GM23338 (cell line): ENCODE results near the gene ATP5PB. TPM values are rescaled to one million over a fixed set of nuclear protein-coding genes. Genes with fewer than 3 reads are reported as not detected.

ENCODE experiments used
- ATAC-seq: fragments of 200-7000 bp; cut with Tn5 transposase; 3 replicates; pipeline ENCODE4 v1.9.1; 2020
- DNase-seq: peaks from one replicate; pipeline ENCODE4 v3.0.0-alpha.2; 2015; ENCODE audit warnings: low spot score
- H2AFZ ChIP-seq: fragments of 200-600 bp; sonication (generic); 2 replicates; pipeline ENCODE4 v1.8.0; 2016; ENCODE audit warnings: antibody characterized with exemption, mild to moderate bottlenecking, moderate library complexity
- H3F3A ChIP-seq: fragments of 200-600 bp; sonication (generic); replicated peaks from 2 replicates; pipeline ENCODE4 v1.8.0; 2017; ENCODE audit warnings: antibody characterized with exemption, mixed run types, low read depth
- H3K27ac ChIP-seq: fragments of 200-600 bp; sonication (generic); 2 replicates; pipeline ENCODE4 v1.6.1; 2016; ENCODE audit warnings: low read depth
- H3K27me3 ChIP-seq: fragments of 200-600 bp; sonication (generic); 2 replicates; pipeline ENCODE4 v1.8.0; 2016; ENCODE audit warnings: mild to moderate bottlenecking, mixed run types, moderate library complexity; ENCODE audit not compliant: insufficient read depth
- H3K36me3 ChIP-seq: fragments of 200-600 bp; sonication (generic); 2 replicates; pipeline ENCODE4 v1.8.0; 2016; ENCODE audit warnings: mild to moderate bottlenecking; ENCODE audit not compliant: insufficient read depth
- H3K4me1 ChIP-seq: fragments of 200-600 bp; sonication (generic); 2 replicates; pipeline ENCODE4 v1.8.0; 2016; ENCODE audit warnings: mild to moderate bottlenecking, moderate library complexity; ENCODE audit not compliant: insufficient read depth
- H3K4me2 ChIP-seq: fragments of 200-600 bp; sonication (generic); 2 replicates; pipeline ENCODE4 v1.7.1; 2017; ENCODE audit warnings: mixed run types
- H3K4me3 ChIP-seq: fragments of 200-600 bp; sonication (generic); 2 replicates; pipeline ENCODE4 v1.6.1; 2016; ENCODE audit warnings: mixed run types
- H3K79me2 ChIP-seq: fragments of 200-600 bp; sonication (generic); replicated peaks from 2 replicates; pipeline ENCODE4 v1.8.0; 2017; ENCODE audit warnings: mild to moderate bottlenecking; ENCODE audit not compliant: insufficient read depth
- H3K9me2 ChIP-seq: fragments of 200-600 bp; sonication (generic); 2 replicates; pipeline ENCODE4 v1.8.0; 2017; ENCODE audit not compliant: insufficient read depth
- H4K20me1 ChIP-seq: fragments of 200-600 bp; sonication (generic); replicated peaks from 2 replicates; pipeline ENCODE4 v1.8.0; 2017; ENCODE audit warnings: mild to moderate bottlenecking; ENCODE audit not compliant: insufficient read depth
- H3K27ac Mint-ChIP-seq: 2 replicates; pipeline ENCODE4 v1.8.0; 2020; ENCODE audit warnings: inconsistent platforms, mild to moderate bottlenecking, moderate library complexity, mixed read lengths
- H3K27me3 Mint-ChIP-seq: 3 replicates; pipeline ENCODE4 v1.8.0; 2022; ENCODE audit warnings: low read depth, mild to moderate bottlenecking, moderate library complexity, mixed read lengths, inconsistent platforms; ENCODE audit not compliant: insufficient read depth, poor library complexity
- H3K36me3 Mint-ChIP-seq: 3 replicates; pipeline ENCODE4 v1.8.0; 2021; ENCODE audit warnings: low read depth, mild to moderate bottlenecking, inconsistent platforms, moderate library complexity, mixed read lengths
- H3K4me1 Mint-ChIP-seq: 3 replicates; pipeline ENCODE4 v1.8.0; 2020; ENCODE audit warnings: mild to moderate bottlenecking, inconsistent platforms, mixed read lengths
- H3K4me3 Mint-ChIP-seq: 3 replicates; pipeline ENCODE4 v1.8.0; 2021; ENCODE audit warnings: moderate library complexity, mild to moderate bottlenecking, inconsistent platforms, mixed read lengths
- H3K9me3 Mint-ChIP-seq: 3 replicates; pipeline ENCODE4 v1.8.0; 2020; ENCODE audit warnings: moderate library complexity, mild to moderate bottlenecking, inconsistent platforms, mixed read lengths
- CTCF ChIP-seq, 2 experiments: fragments of 200-600 bp in 1 of 2; sonication (generic) in 1 of 2; conservative IDR thresholded peaks; 2 replicates each; pipeline versions ENCODE4 v1.5.1 to v1.6.1; 2016 to 2017; ENCODE audit warnings: antibody characterized with exemption in 2 of 2, low read depth in 2 of 2, mild to moderate bottlenecking in 2 of 2, moderate library complexity in 1 of 2
- EZH2 ChIP-seq: fragments of 200-600 bp; sonication (generic); IDR thresholded peaks from one replicate; pipeline ENCODE4 v1.8.0; 2017; ENCODE audit warnings: antibody characterized with exemption, mild to moderate bottlenecking, low read depth; ENCODE audit not compliant: unreplicated experiment
- JUNB ChIP-seq: IDR thresholded peaks from one replicate; pipeline ENCODE4 v1.6.1; 2016; ENCODE audit warnings: antibody characterized with exemption; ENCODE audit not compliant: unreplicated experiment
- NANOG ChIP-seq: IDR thresholded peaks from 2 replicates; pipeline ENCODE4 v1.6.1; 2016; ENCODE audit warnings: antibody characterized with exemption, borderline replicate concordance
- POLR2AphosphoS5 ChIP-seq: IDR thresholded peaks from 2 replicates; pipeline ENCODE4 v1.6.1; 2016; ENCODE audit warnings: antibody characterized with exemption, low read depth
- REST ChIP-seq: IDR thresholded peaks from one replicate; pipeline ENCODE4 v1.6.1; 2018; ENCODE audit warnings: antibody characterized with exemption; ENCODE audit not compliant: unreplicated experiment
- STAT1 ChIP-seq: IDR thresholded peaks from one replicate; pipeline ENCODE4 v1.6.1; 2016; ENCODE audit warnings: antibody characterized with exemption; ENCODE audit not compliant: unreplicated experiment
- ZNF462 ChIP-seq: fragments of 250-450 bp; sonication (Bioruptor Pico); IDR thresholded peaks from 2 replicates; pipeline ENCODE4 v1.5.0; 2020; ENCODE audit warnings: mild to moderate bottlenecking, moderate library complexity
- polyA plus RNA-seq: library from polyadenylated mRNA; unstranded; fragments of >200 nt; fragmentation: Nextera tagmentation; extraction: Ambion mirVana; gene quantifications from 2 replicates; pipeline ENCODE4 v1.2.1, GENCODE V29; 2016
- total RNA-seq: library from RNA; depleted of rRNA; stranded (reverse); fragments of >200 nt; shearing (Covaris generic); gene quantifications from 2 replicates; pipeline ENCODE4 v1.2.3, GENCODE V29; 2014

Gene ATP5PB
- total and polyA plus RNA-seq, 2 experiments from 2014 or later: 279 to 300 TPM

GRCh38 chr1:111449703-111450017 is 396 bp downstream of the ATP5PB start (continued):
- TF ChIP-seq ZNF462 (CRISPR knock-in tag) (no peak), STAT1 (no peak), NANOG (no peak), JUNB (no peak), POLR2AphosphoS5 (no peak), CTCF (conservative IDR thresholded peaks at IDR 0.05; ENCODE audit: low read depth in 2 of 2) (no peak)

- peak overlapping the region; percentile 100 for H3K4me2 ChIP-seq
- H3K27ac ChIP-seq: peak overlapping the region; percentile 29
- Mint-ChIP-seq H3K36me3 (peaks cover 42% of the 10 kb centered on the region), H3K4me1 (peaks cover 18% of the 10 kb centered on the region), H3K27me3 (peaks cover 9% of the 10 kb centered on the region), H3K9me3 (no peaks in the 10 kb centered on the region), H3K27ac (peak overlapping the region; percentile 98), H3K4me3 (peak overlapping the region; percentile 100)
- H3K9me2 ChIP-seq: no peaks in the 10 kb centered on the region
- ATAC-seq (no peak), DNase-seq (no peak)
- H3F3A ChIP-seq: no peaks in the 10 kb centered on the region
- H3K27me3 ChIP-seq: no peaks in the 10 kb centered on the region
- H3K4me3 ChIP-seq: peak overlapping the region; percentile 71
- no peak overlapping the region for H2AFZ ChIP-seq
- H3K79me2 ChIP-seq: peaks cover 76% of the 10 kb centered on the region
- peaks cover 10% of the 10 kb centered on the region for H3K36me3 ChIP-seq
- H4K20me1 ChIP-seq: peaks cover 16% of the 10 kb centered on the region
- H3K4me1 ChIP-seq: peaks cover 7% of the 10 kb centered on the region; the same call in 1 of the 2 replicates
- TF ChIP-seq REST: no peak
- no peak for TF ChIP-seq CTCF (conservative IDR thresholded peaks at IDR 0.05; ENCODE audit: low read depth in 2 of 2)
- no peak for TF ChIP-seq EZH2
Measured at GRCh38 chr1:111450185-111450584, 921 bp downstream of the ATP5PB start.
